HG02970 (cell line): ENCODE data around the gene USE1.

Experiments used
- ATAC-seq: cut with Tn5 transposase; IDR thresholded peaks from one replicate; pipeline ENCODE4 v1.9.1; 2021; ENCODE audit warnings: mild to moderate bottlenecking, moderate library complexity, moderate number of reproducible peaks; ENCODE audit not compliant: unreplicated experiment, low FRiP score

USE1 gene

DNA sequence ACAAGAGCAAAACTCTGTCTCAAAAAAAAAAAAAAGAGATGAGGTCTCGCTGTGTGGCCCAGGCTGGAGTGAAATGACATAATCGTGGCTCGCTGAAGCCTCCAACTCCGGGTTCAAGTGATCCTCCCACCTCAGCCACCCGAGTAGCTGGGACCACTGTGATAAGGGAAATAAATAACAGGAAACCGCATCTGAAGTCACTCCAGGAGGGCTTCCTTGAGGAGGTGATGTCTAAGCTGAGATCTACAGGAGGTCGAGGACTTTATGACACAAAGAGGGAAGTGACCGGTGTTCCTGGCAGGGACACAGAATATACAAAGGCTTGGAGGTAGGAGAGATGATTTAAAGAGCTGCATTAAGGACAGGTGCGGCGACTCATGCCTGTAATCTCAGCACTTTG is 39.5 kb downstream of the USE1 start:
- no peak for ATAC-seq

DNA sequence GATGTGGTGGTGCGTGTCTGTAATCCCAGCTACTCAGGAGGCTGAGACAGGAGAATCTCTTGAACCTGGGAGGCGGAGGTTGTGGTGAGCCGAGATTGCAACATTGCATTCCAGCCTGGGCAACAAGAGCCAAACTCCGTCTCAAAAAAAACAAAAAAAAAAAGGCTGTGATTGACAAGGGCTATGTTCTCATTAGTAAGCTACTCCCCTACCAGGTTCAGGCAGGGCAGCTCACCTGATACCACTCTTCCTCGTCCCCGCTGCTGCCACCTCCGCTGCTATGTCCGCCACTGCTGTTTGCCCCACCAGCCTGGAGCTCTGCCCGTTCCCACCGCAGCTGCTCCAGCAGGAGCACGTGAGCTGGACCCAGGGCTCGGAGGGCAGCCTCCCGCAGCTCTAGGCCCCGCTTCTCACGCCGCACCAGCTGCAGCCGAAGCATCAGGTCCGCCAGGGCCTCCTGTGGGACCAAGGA is 40.0 kb downstream of the USE1 start:
- ATAC-seq = no peak

DNA sequence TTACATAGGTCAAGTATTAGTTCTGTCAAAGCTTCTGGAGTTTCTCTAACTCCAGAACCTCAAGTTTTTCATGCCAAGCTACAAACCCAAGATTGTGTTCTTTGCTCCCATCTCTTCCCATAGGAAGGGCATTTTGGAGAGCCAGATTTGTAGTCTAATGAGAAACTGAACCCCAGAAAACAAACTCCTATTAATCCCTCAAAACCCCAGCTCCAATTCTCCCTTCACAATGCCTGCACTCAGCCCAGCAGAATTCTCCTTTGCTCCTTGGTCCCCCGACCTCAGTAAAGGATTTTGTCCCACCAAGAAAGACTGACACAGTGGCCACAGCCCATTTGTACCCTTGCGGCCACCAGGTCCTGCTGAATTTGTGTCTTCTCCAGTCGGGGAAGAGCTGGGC is 41.0 kb downstream of the USE1 start:
- no peak for ATAC-seq

DNA sequence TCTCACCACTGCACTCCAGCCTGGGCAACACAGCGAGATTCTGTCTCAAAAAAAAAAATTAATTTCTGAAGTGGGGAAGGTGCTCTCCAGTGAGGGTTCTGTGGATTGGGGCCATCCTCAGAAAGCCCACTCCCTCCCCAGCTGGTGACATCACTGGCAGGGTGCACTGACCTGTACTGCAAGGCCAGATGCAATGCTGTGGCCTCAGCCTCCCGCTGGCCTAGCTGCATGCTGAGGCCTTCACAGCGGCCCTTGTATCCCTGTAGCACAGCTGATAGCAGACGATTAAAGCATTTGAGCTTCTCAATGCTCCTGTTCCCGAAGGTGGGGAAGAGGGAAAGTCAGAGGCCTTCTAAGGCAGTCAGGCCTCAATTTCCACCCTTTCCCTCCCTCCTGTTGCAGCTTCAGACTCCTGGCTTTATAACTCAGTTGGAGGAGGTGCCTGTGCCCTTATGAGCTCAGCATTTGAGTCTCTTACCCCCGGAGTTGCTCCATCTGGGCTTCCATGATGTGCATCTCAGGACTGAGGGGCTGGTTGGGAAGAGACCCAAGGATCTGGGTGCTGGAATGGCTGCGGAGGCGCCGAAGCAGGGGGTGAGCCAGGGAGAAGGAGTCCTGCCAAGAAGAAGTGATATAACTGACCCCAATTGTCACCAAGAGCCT is 44.1 kb downstream of the USE1 start:
- no peak for ATAC-seq

DNA sequence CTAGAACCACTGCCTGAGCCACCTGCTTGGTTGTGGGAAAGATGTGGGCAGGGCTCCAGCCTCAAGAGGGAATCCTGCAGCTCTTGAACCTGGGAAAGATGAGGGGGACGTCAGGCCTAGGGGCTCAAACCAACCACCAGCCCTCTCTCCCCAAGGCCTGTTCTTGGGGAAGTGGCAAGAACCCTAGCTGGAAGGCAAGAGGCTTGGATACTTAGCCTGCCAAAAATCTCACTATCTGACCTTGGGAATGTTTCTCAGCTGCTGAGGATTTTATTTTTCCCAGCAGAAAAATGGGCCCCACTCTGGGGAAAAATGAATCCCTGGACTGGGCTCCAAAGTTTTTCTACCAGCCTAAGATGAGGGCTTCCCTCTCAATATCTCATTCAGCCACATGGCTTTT is 44.8 kb downstream of the USE1 start:
- no peak for ATAC-seq

DNA sequence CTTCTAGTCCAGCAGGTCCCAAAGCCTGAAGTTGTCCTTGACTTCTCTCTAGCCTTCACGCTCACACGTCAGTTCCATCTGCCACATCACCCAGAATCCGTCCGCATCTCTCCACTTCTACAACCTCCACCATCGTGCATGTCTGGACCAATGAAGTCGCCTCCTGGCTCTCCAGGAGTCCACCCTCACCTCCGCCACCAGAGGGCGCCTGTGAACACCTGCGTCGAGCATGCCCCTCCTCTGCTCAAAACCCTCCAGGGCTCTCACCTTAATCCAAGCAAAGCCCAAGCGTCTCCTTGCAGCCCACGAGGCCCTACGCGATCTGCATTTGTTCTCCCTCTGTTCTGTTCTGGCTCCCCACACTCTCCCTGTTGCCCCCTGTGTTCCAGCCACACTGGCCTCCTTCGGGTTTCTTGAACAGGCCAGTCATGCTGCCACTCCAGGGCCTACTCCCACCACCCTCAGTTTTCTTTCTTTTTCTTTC is 45.7 kb downstream of the USE1 start:
- ATAC-seq = no peak

DNA sequence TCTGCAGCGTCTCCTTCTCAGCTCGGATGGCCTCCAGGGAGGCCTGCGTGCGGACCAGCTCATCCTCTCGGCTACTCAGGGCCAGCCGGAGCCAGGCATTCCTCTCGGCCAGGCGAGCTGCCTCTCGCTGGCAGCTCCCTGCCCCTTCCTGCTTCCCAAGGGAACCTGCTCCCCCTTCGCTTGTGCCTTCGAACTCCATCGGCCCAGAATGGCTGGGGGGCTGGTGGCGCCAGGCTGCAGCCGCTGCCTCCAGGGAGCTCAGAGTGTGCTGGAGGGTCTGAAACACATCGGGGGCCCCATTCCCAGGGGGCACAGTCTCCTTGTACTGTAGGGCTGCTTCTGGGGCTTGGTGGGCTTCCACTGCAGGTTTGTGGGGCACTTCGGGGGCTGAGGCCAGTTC is 47.4 kb downstream of the USE1 start:
- no peak for ATAC-seq

DNA sequence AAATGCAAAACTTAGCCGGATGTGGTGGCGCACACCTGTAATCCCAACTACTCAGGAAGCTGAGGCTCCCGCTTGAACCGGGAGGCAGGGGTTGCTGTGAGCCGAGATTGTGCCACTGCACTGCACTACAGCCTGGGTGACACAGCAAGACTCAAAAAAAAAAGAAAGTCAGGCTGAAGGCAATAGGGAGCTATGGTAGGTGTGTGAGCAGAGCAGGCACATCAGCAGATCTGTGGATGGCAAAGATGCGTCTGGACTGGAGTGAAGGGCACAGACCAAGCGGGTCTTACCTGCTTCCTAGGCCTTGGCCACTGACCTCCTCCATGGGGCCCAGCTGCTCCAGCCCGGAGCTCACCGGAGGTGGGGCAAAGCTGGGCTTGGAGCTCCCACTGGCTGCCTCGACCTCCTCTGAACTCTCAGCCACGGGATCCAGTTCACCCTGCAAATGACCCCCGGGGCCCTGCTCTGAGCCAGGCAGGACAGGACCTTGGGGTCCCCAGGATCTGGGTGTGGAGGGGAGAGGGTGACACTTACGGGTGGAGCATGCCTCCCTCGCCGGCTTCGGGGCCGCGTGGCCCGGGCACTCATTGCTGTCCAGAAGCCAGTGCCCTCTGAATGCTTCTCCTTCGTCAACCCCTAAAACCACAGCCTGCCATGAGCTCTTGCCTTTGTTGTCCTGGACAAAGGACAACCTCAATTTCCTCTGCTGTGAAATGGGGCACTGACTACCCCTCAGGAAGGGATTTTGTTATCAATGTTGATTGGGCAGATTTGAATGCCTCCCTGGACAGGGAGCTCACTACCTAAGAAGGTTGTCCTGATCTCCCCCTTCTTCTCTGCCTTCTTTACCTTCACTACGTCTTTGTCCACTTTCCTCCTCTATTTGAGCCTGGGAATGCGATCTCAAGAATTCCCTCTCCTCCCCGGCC is 48.8 kb downstream of the USE1 start:
- ATAC-seq = no peak

DNA sequence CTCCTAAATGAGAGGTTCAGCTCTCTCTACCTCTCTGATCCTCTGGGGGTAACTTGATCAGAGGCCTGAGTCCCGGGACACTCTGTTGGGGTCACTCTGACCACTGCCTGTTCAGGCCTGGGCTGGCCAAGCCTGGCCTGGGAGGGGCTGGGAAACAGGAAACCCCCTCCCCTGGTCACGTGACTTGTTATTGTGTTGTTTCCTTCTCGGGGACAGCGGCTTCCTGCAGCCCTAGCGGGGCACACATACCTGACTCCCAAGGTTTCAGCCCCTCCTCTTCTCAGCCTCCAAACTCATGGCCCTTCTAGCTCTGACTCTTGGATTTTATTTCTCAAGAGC is 49.5 kb downstream of the USE1 start, which contains the start of gene USHBP1:
Gene USHBP1 (minus strand): TSS at position 105 of the 339 bp plus-strand sequence. CDS start 446 bp downstream, outside the sequence.
- no peak for ATAC-seq

DNA sequence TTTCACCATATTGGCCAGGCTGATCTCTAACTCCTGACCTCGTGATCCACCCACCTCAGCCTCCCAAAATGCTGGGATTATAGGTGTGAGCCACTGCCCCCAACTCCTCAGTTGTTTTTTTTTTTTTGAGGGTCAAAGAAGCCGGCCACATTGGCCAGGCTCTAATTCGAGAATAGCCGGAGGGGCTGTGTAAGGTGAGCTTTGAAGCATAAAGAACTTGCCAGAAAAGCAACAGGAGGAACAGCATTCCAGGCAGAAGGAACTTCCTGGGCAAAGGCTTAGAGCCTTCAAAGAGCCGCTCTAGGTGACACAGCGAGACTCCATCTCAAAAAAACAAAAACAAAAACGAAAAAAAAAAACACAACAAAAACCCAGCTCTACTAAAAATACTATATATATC is 50.9 kb downstream of the USE1 start:
- no peak for ATAC-seq

DNA sequence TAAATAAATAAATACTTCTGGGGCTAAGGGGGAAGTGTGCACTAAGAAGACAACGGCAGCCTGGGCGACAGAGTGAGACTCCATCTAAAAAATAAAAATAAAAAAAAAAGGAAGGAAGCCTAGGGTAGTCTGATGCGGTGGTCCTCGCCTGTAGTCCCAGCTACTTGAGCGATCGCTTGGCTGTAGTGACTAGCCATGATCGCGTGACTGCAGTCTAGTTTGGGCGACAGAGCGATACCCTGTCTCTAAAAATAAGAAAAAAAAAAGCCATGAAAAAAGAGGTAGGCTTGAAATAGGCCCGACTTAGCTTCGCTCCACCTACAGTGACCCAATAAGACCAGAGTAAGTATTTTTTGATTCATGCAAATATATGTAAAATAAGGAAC is 51.4 kb downstream of the USE1 start:
- ATAC-seq = no peak

DNA sequence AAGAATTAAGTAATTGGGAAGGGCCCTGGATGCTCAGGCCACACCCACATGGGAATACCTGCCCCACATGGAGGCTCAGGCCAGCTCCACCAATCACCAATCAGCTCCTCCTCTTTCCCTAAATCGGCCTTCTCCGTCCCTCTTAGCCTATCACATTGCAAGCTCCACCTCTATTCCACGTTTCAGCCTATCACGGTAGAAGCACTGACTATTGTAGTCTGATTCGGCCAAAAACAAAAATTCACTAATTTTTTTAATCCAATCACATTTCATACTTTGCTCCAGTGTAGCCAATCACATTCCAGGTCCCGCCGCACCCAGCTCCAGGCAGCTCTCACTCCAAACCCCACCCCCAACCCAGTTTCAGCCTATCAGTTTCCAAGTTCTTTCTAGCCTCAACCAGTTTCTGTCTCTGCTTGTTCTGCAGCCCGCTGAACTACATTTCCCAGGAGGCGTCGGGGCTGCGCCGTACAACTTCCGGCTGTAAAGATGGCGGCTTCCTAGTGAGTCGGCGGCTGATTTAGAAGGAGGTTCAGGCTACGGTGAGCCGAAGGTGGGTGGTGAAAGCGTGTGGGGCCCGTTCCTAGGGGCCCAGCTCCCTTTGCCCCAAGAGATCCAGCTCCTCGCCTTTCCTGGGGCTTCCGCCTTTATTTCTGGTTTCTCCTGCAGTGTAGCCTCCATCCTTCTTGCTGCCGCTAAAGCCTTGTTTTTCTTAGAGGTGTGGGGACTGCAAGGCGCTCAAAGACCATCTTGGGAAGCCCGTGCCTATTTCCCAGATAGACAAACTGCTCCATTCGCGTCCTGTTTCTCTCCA is 52.0 kb downstream of the USE1 start, which contains the start of gene BABAM1:
Gene BABAM1 (plus strand): TSS at position 469 of the 814 bp plus-strand sequence. CDS start 1,364 bp downstream, outside the sequence.
- peak; percentile 91 for ATAC-seq

DNA sequence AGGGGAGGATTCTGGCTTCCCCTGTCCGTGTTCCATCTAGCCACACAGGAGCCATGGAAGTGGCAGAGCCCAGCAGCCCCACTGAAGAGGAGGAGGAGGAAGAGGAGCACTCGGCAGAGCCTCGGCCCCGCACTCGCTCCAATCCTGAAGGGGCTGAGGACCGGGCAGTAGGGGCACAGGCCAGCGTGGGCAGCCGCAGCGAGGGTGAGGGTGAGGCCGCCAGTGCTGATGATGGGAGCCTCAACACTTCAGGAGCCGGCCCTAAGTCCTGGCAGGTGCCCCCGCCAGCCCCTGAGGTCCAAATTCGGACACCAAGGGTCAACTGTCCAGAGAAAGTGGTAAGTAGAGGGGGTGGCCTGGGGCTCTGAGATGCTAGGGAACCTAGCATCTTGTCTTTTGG is 53.6 kb downstream of the USE1 start:
- no peak for ATAC-seq
